LNCAP (cell line): ENCODE data around the gene ZBTB16.

Source experiments
- CTCF ChIP-seq: fragments of 450-650 bp; IDR thresholded peaks from 2 replicates; pipeline ENCODE4 v1.5.1; 2017; ENCODE audit warnings: mild to moderate bottlenecking

ZBTB16 gene

GRCh38 chr11:114130115-114130576 is 70.6 kb downstream of the ZBTB16 start:
- TF ChIP-seq CTCF: no peak

GRCh38 chr11:114130629-114131277 is 71.2 kb downstream of the ZBTB16 start:
- no peak for TF ChIP-seq CTCF

- no peak for TF ChIP-seq CTCF
Measured at GRCh38 chr11:114131461-114131864, 72.0 kb downstream of the ZBTB16 start.

- no peak for TF ChIP-seq CTCF
Measured at GRCh38 chr11:114132417-114132816, 72.9 kb downstream of the ZBTB16 start.

- TF ChIP-seq CTCF: no peak
Measured at GRCh38 chr11:114132944-114133394, 73.5 kb downstream of the ZBTB16 start.

- TF ChIP-seq CTCF: no peak
Measured at GRCh38 chr11:114133548-114134329, 74.2 kb downstream of the ZBTB16 start.

- TF ChIP-seq CTCF: no peak
Measured at GRCh38 chr11:114134870-114135269, 75.4 kb downstream of the ZBTB16 start.
